Liver (tissue), 3 donors: ENCODE results near the gene MYADML2.

Source experiments
- CTCF ChIP-seq: fragments of 150-350 bp; IDR thresholded peaks from 2 replicates; pipeline ENCODE4 v1.5.1; 2017; ENCODE audit warnings: improper control_type of control experiment, low read depth, low read length; ENCODE audit not compliant: missing input control
- GABPA ChIP-seq, 2 donors: IDR thresholded peaks in 1 of 2; conservative IDR thresholded peaks in 1 of 2; 2 replicates each; pipeline ENCODE4 v1.6.1; 2016; ENCODE audit warnings: antibody characterized with exemption in 2 of 2, mild to moderate bottlenecking in 1 of 2, moderate library complexity in 1 of 2
- HNF4A ChIP-seq, 2 donors: conservative IDR thresholded peaks; 2 replicates each; pipeline ENCODE4 v1.6.1; 2016; ENCODE audit warnings: antibody characterized with exemption in 2 of 2, mild to moderate bottlenecking in 2 of 2
- MAX ChIP-seq: IDR thresholded peaks from 2 replicates; pipeline ENCODE4 v1.6.1; 2016; ENCODE audit warnings: antibody characterized with exemption
- YY1 ChIP-seq: IDR thresholded peaks from 2 replicates; pipeline ENCODE4 v1.6.1; 2016; ENCODE audit warnings: antibody characterized with exemption, mild to moderate bottlenecking
- ZBTB33 ChIP-seq: IDR thresholded peaks from 2 replicates; pipeline ENCODE4 v1.6.1; 2016; ENCODE audit warnings: antibody characterized with exemption
- donor health status: healthy.
- donor health status: healthy.

- TF ChIP-seq CTCF, result no peak
- TF ChIP-seq HNF4A (conservative IDR thresholded peaks at IDR 0.05), result no peak
- TF ChIP-seq ZBTB33, result no peak
- TF ChIP-seq YY1, result no peak
- no peak for TF ChIP-seq MAX
- no peak for TF ChIP-seq GABPA (IDR thresholded peaks at IDR 0.05 in 1 of 2, conservative IDR thresholded peaks at IDR 0.05 in 1 of 2)
Measured at GRCh38 chr17:81931557-81932332, 15.3 kb downstream of the MYADML2 start.
